Stimulated activated CD4-positive, alpha-beta T cell treated with anti-CD3 and anti-CD28 coated beads, Interleukin-12 subunit alpha, Interleukin-12 subunit beta, amount 100 ng/mL, for 24 hours (primary cell): ENCODE data around the gene SNX5.

Source experiments
- DNase-seq, 2 experiments: peaks; one replicate each; pipeline ENCODE4 v3.0.0-alpha.2; 2020; ENCODE audit warnings: low read depth in 2 of 2

The SNX5 gene

GRCh38 chr20:17940224-17940971 is 28.2 kb downstream of the SNX5 start:
- no peak for DNase-seq

DNA sequence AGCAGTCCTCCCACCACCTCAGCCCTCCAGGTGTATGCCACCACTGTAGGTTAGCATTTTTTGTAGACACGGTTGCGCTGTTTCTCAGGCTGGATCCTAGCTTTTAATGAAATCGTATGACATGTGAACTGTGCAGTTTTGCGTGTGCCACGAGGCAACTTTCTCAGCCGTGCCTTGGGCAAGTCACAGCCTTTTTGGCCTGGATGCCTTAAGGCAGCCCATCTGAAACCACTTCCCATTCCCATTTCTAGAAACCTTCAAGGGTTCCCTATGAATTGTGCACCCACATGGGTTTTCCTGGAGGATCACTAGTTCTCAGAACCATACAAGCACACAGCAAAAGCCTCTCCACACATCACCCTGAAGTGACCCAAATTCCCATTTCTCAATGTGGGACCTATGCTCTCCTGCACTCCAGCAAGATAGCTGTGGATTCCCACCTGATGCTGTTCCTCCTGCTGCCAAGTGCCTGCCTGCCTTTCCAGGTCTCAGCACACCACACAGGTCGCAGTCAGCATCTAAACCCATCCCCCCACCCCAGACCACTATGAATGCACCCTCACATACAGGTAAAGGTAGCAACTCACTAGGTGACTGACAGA is 28.9 kb downstream of the SNX5 start:
- no peak for DNase-seq

GRCh38 chr20:17938871-17939619 is 29.5 kb downstream of the SNX5 start:
- peak in 1 of 2 experiments; percentile 43 for DNase-seq

DNA sequence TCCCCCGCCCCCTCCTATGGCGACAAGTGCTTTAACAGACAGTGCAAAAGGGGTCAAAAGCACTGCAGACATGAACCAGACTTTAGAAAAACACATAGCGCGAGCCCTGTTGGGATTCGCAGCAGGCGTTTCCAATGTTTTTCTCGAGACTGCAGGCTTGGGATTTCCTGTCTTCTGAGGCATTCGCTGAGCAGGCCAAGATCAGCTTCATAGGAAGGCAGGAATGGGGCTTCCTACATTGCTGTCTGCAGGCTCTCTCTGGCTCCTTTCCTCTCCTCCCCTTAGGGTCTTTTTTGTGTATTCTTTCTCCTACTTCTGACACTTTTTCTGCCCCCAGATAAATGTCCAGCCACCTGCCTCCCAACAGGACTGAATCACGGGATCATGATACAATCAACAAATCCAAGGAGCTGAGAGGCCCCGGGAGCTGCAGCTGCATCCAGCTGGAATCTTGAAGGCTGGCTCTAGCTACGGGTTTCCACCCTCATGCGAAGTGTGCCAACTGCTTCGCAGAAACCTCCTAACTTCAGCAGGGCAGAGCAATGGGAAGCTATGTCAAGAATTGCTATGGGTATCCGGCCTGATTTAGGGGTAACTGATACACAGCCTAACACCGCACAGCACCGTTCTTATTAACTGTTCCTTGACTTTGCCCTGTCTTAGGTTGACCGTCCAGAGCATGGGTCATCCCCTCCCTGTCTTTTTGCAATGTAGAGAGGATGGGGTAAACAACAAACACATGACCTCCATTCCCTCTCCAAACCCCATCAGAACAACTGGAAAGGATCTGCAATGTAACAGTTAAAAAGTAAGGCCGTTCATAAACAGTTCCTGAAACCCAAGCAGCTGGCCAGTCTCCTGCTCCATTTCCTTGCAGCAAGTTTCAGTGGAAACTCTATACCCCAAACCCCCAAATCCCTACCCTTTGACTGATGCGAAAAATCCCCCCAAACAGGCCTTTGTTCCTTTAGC is 31.5 kb downstream of the SNX5 start:
- no peak for DNase-seq

- no peak for DNase-seq
Measured at GRCh38 chr20:17936286-17936760, 32.3 kb downstream of the SNX5 start.

DNA sequence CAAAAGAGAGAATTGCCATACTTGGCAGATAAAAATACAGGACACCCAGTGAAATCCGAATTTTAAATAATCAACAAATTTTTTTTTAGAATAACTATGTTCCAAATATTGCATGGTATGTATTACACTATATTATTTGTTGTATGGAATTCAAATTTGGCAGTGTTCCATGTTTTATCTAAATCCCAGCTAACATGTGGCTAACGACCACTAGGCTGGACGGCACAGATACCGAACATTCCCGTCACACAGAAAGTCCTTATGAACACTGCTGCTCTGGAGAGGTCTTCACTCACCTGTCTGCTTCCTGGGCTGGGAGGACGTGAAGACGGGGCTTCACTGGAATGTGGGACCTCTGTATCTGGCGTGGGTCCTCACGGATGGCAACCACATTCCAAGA is 32.8 kb downstream of the SNX5 start:
- no peak for DNase-seq

DNA sequence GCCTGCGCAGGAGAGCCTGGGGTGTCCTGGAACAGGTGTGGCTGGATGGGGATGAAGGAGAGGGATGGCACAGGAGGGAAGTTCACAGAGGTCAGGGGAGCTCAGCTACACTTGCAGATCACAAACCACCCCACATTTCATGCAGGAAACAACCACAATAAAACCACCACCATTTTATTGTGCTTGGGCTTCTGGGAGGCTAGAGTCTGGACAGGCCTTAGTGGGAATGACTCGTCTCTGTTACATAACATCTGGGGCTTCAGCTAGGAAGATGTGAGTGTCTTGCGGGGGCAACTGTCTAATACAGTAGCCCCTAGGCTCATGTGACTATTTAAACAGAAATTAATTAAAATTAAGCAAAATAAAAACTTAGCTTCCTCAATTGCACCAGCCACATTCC is 33.4 kb downstream of the SNX5 start:
- no peak for DNase-seq

DNA sequence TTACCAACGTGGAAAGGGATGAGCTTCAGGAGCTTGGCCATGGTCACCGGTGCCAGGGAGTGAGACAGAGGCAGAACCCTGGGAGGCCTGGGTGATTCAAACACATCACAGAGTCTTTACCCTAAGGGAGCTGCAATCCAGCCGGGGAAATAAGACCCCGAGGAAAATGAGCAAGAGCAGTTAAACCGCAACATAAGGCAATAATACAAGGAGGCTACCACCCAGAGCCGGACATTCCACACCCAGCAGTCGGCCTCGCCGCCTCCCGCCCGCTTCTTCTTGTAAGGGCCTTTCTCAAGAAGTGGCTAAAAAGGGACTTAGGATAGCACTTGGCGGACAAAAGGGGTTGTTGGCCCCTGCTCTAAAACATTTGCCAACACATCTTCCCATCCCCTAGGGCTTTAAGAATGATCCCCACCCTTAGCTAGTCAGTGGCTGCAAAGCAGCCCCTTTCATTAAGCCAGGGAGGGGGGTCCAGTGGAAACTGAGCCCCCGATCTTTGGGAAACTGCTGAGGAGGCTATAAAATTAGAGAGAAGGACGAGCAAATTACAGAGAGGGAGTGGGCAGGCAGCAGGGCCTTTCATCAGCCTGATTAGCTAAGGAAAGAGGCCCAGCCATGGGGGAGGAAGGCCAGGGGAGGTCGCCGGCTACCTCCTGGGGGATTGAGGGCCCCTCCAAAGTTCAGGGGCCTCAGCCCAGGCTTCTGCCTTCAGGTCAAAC is 34.3 kb downstream of the SNX5 start:
- no peak for DNase-seq

GRCh38 chr20:17933711-17934110 is 34.9 kb downstream of the SNX5 start:
- no peak for DNase-seq

- DNase-seq, result no peak
Measured at GRCh38 chr20:17933121-17933520, 35.5 kb downstream of the SNX5 start.

DNA sequence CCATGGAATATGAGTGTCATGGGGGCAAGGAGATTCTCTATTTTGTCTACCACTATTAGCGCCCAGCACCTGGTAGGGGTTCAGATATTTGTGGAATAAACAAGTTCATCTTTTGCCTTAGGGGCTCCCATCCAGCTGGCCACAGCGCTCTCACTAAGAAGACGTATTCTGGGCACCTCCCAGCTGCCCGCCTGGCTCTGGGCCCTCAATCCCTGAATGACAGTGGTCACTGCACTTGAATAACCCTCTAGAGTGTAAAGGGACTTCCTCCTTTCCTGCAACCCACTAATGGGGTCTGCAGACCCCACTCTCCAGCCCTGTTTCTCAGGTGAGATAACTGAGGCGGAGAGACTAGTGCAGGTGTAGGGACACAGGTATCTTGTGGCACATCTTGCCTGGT is 36.2 kb downstream of the SNX5 start:
- DNase-seq, result no peak

DNA sequence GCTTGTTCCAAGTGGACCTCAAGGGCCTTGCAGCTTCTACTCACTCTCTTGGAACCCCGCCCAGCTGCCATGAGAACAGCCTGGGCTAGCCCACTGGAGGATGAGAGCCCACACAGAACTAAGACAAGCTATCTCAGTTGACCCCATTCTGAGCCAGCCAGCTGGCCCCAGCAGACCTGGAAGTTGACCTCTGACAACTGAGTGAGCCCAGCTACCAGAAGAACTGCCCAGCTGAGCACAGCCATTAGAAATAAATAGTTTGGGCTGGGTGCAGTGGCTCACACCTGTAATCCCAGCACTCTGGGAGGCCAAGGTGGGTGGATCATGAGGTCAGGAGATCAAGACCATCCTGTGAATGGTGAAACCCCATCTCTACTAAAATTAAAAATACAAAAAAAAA is 37.1 kb downstream of the SNX5 start:
- no peak for DNase-seq

GRCh38 chr20:17928633-17929311 is 39.8 kb downstream of the SNX5 start:
- no peak for DNase-seq

DNA sequence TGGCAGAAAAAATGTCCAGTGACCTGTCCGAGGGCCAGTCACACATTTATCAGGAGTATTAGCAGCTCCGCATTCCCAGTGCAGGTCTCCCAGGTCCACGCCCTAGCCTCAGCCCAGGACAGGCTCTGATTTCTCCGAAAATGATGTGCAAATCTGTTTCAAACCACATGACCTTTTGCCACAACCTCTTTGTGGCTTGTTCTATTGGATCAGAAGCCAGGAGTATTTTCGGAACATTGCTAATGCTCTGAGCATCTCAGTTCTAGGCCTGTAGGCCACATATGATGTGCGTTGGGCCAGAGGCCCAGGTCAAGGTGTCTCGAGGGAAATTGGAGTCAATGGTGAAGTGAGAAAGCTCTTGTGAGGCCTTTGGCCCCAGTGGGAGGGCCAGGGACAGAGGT is 40.4 kb downstream of the SNX5 start:
- no peak for DNase-seq

DNA sequence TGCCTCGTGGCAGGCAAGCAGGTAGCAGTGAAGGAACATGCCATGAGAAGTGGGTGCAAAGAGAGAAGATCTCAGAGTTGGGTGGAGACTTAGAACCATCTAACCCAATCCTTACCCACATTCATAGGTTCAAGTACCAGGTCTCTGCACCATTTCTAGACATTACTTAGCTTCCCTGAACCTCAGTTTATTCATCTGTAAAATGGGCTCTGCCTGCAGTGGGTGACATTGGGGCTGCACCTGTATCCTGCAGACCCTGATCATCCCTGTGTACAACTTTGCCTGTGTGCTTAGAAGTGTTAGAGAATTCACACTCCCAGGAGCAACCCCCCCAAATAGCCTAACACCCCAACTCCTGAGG is 42.7 kb downstream of the SNX5 start:
- DNase-seq, result no peak

- DNase-seq, result no peak
Measured at GRCh38 chr20:17925141-17925939, 43.3 kb downstream of the SNX5 start.

DNA sequence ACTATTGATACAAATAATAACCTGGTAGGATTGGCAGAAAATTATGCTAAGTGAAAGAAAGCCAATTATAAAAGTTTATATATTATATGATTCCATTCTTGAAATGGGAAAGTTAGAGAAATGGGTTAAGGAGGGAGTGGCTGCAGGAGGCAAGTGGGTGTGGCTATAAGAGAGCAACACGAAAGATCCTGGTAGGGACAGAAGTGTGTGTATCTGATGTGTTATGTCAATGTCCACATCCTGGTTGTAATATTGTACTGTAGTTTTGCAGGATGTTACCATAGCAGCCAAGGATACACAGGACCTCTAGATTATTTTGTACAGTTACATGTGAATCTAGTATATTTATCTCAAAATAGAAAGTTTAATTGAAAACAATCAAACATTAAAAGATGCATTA is 46.8 kb downstream of the SNX5 start:
- DNase-seq, result no peak

DNA sequence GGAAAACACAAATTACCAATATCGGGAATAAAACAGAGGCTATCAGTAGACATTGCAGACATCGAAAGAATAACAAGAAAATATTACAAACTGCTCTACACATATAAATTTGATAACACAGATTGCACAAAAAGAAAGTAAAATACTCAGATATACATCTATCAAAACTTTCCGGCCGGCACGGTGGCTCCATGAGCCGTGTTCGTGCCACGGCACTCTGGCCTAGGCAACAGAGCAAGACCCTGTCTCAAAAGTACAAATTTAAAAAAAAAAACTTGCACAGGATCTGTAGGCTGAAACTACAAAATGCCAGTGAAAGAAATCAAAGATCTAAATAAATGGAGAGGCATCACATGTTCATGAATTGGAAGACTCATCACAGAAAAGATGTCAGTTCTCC is 49.4 kb downstream of the SNX5 start:
- no peak for DNase-seq

DNA sequence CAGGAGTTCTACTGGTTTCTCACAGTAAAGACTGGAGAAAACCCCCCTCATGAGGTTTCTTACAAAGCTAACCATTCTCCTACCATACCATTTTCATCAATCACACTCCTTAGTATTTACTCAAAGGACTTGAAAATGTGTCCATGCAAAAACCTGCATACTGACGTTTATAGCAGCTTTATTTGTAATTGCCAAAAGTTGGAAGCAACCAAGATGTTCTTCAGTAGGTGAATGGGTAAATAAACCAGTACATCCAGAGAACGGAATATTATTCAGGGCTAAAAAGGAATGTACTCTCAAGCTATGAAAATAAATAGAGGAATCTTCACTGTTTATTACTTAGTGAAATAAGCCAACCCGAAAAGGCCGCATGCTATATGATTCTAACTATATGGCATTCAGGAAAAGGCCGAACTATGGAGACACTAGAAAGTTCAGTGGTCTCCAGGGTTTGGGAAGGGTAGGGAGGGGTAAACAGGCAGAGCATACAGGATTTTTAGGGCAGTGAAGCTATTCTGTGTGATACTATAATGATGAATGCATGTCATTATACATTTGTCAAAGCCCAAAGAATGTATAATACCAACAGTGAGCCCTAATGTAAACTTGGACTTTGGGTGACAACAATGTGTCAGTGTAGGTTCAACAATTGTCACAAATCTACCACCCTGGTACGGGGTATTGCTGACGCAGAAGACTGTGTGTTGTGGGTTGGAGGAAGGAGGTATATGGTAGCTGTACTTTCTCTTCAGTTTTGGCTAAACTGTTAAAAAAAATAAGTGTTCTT is 50.6 kb downstream of the SNX5 start:
- DNase-seq, result no peak
